AG04449 (cell line): ENCODE results near the gene SERPINB6.

Experiments used
- CTCF ChIA-PET: fragments of 350-600 bp; formaldehyde crosslinking; extraction: SDS; loops from one replicate; lab custom pipeline; 2021; ENCODE audit warnings: antibody characterized with exemption; lab: Yijun Ruan, JAX
- POLR2A ChIA-PET: fragments of 400-600, 350-600 bp; formaldehyde crosslinking; extraction: SDS; loops from one replicate; lab custom pipeline; 2020; ENCODE audit warnings: antibody characterized with exemption, inconsistent platforms; lab: Yijun Ruan, JAX
- DNase-seq: peaks from one replicate; pipeline ENCODE4 v3.0.0-alpha.2; 2010; ENCODE audit warnings: low read depth, low spot score
- H3K4me3 ChIP-seq: 2 replicates; pipeline ENCODE4 v1.5.1; 2011; ENCODE audit warnings: low read depth, mild to moderate bottlenecking, control low read depth, low read length
- CTCF ChIP-seq: IDR thresholded peaks from one replicate; pipeline ENCODE4 v1.5.1; 2011; ENCODE audit warnings: mild to moderate bottlenecking, moderate library complexity, low read length, control low read depth, inconsistent platforms; ENCODE audit not compliant: insufficient read depth; ENCODE audit errors: missing control alignments

SERPINB6 gene

GRCh38 chr6:2958776-2959175, 12.6 kb downstream of the SERPINB6 start:
- no peak overlapping the region for H3K4me3 ChIP-seq
- ChIA-PET CTCF (interaction anchor here (1.6 to 9.6 kb wide), 3 partner anchors 22 to 38 kb away, joined by 4 to 252 read pairs (median 55); no protein-coding TSS in a partner anchor), POLR2A (interaction anchor here (1.0 kb wide), 1 partner anchor 28 kb away, joined by 3 read pairs; no protein-coding TSS in a partner anchor)
- no peak for DNase-seq
- TF ChIP-seq CTCF, result no peak

- CTCF ChIA-PET, result interaction anchor here (1.6 to 9.6 kb wide), 3 partner anchors 22 to 38 kb away, joined by 4 to 252 read pairs (median 55); no protein-coding TSS in a partner anchor
- POLR2A ChIA-PET, result interaction anchor here (1.0 kb wide), 1 partner anchor 29 kb away, joined by 3 read pairs; no protein-coding TSS in a partner anchor
- H3K4me3 ChIP-seq, result no peak overlapping the region
- no peak for TF ChIP-seq CTCF
- DNase-seq, result no peak
Observed at GRCh38 chr6:2958331-2958711, 13.0 kb downstream of the SERPINB6 start.

GRCh38 chr6:2957696-2958330, 13.6 kb downstream of the SERPINB6 start:
- no peak overlapping the region for H3K4me3 ChIP-seq
- TF ChIP-seq CTCF, result no peak
- CTCF ChIA-PET, result interaction anchor here (1.6 to 9.6 kb wide), 3 partner anchors 21 to 39 kb away, joined by 4 to 252 read pairs (median 55); no protein-coding TSS in a partner anchor
- POLR2A ChIA-PET, result no interaction called here
- DNase-seq, result no peak

- no peak overlapping the region for H3K4me3 ChIP-seq
- CTCF ChIA-PET, result interaction anchor here (0.7 to 9.6 kb wide), 4 partner anchors 8 to 107 kb away, joined by 3 to 252 read pairs (median 30); no protein-coding TSS in a partner anchor
- no peak for TF ChIP-seq CTCF
- POLR2A ChIA-PET, result no interaction called here
- DNase-seq, result no peak
Observed at GRCh38 chr6:2956930-2957685, 14.3 kb downstream of the SERPINB6 start.

- TF ChIP-seq CTCF, result no peak
Observed at GRCh38 chr6:2953098-2953497, 18.3 kb downstream of the SERPINB6 start.

More at GRCh38 chr6:2953098-2953497, 18.3 kb downstream of the SERPINB6 start:
- no peak overlapping the region for H3K4me3 ChIP-seq
- POLR2A ChIA-PET, result interaction anchor here (1.2 kb wide), 2 partner anchors 13 to 35 kb away, joined by 3 to 8 read pairs; no protein-coding TSS in a partner anchor
- no peak for DNase-seq
- CTCF ChIA-PET, result interaction anchor here (0.6 to 9.6 kb wide), 62 partner anchors 7 to 1356 kb away, joined by 3 to 252 read pairs (median 6); partner anchors contain the start of genes MYLK4, NQO2, RIPK1 and SERPINB1
